CD4-positive, alpha-beta T cell treated with Interleukin-6 at 100 ng/mL for 8 hours (primary cell): ENCODE data around the gene TIGD1.
"Not testable (repeated sequence)": the region's sequence is repeated elsewhere in the genome, so short reads cannot be mapped to it uniquely, and the experiment has no call there.

ENCODE experiments used
- DNase-seq: peaks from one replicate; pipeline ENCODE4 v3.0.0-alpha.2; 2020; ENCODE audit warnings: mixed read lengths, low spot score

The TIGD1 gene

GRCh38 chr2:232570481-232570880, 20.1 kb upstream of the TIGD1 start:
- DNase-seq: not testable (repeated sequence)

DNA sequence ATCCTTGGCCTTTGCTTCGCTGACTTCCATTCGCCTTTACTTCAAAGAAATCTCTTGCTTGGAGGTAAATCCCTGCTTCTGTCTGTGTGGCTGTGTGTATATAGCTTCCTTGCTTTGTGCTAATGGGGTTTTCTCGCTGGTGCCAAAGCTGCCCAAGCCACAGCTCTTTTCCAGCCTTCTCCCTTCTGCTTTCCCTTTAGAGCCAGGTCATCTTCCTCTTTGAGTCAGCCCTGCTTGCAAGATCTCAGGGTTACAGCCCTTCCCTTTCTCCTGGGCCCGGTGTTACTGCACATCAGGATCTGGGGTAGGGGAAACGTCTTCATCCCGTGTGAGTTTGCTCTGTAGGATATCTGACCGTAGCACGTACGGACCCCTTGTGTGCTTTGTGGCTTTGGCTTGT, 19.2 kb upstream of the TIGD1 start:
- no peak for DNase-seq

DNA sequence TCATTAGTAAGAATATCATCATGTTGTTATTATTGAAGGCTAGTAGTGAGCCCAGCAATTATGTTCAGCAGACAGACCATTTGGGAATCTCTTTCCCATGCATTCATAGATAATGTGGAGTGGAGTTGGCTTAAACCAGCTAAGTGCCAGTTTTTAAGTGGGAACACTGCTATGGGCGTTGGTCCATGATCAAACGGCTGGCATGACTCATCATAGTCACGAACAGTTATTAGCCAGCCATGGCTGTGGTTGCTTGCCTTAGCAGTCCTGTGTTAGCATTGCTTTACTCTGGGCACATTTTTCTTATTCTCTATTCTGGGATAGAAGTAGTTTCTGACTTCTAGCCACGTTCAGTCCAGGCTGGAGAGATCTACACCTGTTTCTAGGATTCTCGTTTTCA, 17.8 kb upstream of the TIGD1 start:
- DNase-seq: no peak

DNA sequence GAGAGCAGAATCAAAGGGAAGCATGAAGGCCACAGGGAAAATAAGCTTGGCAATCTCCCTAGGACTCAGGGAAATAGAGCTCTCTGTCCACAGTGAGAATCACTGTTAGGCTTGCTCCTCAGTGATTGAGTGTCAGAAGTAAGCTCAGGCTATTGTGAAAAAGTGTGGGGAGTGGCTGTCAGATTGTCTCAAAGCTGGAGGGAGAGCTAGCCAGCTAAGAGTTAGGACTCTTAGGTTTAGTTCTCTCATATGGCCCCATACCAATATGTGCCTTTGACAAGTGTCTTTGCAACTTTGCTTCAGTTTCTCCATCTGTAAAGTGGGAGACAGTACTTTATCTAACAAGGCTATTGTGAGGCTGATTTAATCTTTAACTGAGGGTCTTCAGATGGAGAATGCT, 17.4 kb upstream of the TIGD1 start:
- DNase-seq: no peak

- no peak for DNase-seq
Observed at GRCh38 chr2:232563580-232563979, 13.2 kb upstream of the TIGD1 start.

DNA sequence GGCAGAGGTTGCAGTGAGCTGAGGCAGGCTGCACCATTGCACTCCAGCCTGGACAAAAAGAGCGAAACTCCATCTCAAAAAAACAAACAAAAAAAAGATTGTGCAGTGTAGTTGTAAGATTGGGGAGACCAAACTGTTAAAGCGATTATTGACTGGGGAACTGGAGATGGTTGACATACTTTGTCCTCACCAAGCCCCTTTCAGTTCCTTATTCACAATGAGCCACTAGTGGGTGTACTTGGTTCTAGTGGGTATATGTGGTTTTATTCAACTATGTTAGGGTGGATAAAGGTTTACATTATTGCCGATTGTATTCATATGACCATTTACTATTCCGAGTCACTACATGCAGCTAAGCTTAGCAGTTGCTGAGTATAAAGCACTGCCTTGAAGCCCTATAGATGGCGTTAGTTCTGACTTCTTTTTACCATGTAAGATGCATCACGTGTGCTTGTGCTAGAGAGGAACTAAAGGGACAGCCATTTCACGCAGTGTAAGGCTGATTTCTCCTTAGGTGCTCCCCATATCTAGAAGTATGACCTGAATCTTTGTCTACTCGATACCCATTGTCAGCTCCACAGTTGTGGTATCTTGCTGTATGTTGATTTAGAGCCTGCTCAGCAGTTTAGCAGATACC, 12.3 kb upstream of the TIGD1 start:
- DNase-seq: no peak

DNA sequence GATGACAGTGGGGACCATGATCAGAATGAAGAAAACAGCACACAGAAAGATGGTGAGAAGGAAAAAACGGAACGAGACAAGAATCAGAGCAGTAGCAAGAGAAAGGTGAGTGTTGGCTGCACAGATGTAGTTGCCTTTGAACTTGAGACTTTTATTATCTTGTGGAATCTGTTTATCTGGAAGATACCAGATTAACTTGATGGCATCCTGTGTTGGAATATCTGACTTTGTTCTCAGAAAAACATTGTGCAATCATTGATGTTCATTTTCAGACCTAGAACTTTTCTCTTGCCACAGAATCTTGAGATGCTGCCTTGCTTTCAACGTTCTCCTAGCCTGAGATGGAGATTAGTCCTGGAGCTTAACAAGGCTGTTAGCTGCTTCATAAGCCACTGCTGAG, 6.1 kb upstream of the TIGD1 start:
- no peak for DNase-seq

DNA sequence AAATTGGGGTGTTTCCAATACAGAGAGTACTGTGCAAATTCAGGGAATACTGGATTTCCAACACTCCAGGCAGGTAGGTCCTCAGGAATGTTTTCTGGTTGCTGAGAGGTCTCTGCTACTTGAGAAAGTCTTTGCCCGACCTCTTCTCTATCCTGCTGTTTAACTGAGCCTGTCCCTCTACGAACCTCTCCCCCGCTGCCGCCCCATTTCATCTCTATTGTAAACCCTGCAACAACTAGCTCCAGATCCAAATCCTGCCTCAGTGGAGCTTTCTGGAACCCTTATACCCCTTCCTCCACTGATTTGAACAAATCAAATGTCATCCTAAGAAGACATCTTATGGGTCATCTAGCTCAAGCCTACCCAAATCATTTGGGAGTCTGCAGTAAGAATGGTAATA, 1.4 kb upstream of the TIGD1 start:
- DNase-seq: no peak

- no peak for DNase-seq
Observed at GRCh38 chr2:232551250-232551638, 887 bp upstream of the TIGD1 start.

DNA sequence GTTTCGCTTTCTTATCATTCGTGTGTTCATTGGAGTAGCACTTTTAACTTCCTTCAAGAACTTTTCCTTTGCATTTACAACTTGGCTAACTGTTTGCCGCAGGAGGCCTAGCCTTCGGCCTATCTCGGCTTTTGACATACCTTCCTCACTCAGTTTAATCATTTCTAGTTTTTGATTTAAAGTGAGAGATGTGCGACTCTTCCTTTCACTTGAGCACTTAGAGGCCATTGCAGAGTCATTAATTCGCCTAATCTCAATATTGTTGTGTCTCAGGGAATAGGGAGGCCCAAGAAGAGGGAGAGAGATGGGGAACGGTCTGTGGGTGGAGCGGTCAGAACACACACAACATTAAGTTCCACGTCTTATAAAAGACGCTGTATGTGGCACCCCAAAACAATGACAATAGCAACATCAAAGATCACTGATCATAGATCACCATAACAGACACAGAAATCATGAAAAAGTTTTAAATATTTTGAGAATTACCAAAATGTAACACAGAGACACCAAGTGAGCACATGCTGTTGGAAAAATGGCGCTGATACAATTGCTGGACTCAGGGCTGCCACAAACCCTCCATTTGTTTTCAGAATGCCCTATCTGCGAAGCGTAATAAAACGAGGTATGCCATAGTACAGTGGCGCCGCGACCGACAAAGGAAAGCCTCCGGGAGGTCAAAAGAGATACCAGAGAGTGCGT, 553 bp downstream of the TIGD1 start:
- DNase-seq: no peak

GRCh38 chr2:232547991-232548390, 2.4 kb downstream of the TIGD1 start:
- no peak for DNase-seq

DNA sequence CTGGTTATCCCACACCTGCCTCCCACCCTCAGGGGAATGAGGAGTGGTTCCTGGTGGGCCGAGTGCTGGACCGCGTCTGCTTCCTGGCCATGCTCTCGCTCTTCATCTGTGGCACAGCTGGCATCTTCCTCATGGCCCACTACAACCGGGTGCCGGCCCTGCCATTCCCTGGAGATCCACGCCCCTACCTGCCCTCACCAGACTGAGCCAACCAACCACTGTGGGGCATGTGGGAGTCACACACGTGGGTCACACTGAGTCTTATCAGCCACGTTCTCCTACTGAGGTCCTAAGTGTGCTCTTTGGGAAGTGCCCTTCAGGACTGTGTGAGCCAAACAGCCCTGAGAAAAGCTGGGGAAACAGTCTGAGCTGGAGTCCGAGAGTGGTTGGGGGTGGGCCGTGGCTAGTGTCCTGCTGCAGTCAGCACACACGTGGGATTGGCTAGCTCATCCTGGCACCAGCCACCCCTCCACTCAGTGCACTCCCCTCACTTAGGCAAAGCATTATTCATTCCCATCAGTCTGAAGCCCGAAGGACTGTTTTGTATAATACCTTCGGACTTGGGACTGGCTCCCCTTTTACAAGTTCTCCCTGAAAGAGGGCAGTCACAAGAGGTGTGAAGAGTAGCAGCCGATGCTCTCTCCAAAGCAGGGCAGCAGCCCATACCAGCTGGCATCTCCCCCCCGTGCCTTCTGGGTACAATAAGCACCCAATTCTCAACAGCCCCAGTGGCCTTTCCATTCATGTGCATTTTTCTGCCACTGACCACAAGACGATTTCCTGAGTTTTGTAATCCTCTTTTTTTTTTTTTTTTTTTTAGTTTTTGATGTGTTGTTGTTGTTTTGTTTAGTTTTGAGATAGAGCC, 4.6 kb downstream of the TIGD1 start:
- DNase-seq: no peak

DNA sequence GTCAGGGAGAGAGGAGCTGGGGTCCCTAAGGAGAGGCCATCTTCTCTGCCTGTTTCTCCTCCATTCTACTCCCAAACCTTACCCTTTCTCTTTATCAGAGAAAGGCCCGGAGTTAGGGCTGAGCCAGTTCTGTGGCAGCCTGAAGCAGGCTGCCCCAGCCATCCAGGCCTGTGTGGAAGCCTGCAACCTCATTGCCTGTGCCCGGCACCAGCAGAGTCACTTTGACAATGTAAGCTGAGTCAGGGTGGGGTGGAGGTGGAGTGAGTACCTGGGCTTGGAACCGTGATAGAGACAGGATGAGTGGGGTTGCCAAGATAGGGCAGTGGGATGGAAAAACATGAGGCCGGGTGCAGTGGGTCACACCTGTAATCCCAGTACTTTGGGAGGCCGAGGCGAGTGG, 5.7 kb downstream of the TIGD1 start:
- no peak for DNase-seq

DNA sequence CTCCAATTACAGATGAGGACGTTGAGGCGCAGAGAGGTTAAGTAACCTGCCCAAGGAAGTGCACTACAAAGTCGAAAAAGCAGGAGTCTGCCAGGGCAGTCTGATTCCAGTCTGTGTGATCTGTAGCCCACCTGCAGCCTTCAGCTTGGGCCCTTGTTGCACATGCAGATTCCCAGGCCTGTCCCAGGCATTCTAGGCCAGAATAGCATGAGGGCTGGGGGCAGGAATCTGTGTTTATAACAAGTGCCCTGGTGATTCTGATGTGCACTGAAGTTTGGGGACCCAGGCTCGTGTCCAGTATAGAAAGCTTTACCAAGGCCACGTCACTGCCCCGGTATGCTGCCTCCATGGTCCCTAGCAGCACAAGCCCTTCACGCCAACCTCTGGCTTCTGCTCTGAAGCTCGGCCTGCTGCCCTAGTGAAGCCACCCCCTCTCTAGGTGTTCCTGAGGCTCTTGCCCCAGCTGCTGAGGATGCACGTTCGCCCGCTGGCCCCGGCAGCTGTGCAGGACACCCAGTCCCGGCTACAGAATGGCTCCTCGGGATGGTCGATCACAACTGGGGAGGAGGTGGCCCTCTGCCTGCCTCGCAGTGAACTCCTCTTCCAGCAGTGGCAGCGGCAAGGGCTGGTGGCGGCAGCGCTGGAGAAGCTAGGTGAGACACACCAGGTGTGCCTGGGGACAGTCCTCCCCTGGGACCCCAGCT, 6.3 kb downstream of the TIGD1 start:
- DNase-seq: no peak

GRCh38 chr2:232543491-232543890, 6.9 kb downstream of the TIGD1 start:
- no peak for DNase-seq

DNA sequence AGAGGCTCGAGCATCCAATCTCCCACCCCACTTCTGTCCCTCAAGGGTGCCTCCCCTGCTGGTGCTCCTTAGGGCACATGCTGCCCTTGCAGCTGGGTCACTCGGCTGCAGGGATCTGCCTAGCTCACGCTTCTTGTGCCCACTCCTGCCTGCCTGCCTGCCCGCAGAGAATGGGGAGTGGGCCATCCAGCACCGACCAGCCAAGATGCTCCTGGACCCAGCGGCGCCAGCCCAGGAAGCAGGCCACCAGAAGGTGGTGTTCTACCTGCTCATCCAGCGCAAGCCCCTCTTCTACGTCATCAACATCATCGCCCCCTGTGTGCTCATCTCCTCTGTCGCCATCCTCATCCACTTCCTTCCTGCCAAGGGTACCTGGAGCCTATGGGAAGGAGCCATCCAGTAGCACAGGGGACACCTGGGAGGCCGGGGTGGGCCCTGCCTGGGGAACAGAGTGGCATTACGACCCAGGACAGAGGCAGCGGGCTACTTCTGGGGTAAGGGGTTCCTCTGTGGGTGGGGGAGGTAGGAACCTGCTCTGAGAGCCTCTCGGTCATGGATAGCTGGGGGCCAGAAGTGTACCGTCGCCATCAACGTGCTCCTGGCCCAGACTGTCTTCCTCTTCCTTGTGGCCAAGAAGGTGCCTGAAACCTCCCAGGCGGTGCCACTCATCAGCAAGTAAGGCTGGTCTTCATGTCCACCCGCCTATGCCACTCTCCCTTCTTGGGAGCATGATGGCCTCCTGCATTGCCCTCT, 7.5 kb downstream of the TIGD1 start:
- no peak for DNase-seq

DNA sequence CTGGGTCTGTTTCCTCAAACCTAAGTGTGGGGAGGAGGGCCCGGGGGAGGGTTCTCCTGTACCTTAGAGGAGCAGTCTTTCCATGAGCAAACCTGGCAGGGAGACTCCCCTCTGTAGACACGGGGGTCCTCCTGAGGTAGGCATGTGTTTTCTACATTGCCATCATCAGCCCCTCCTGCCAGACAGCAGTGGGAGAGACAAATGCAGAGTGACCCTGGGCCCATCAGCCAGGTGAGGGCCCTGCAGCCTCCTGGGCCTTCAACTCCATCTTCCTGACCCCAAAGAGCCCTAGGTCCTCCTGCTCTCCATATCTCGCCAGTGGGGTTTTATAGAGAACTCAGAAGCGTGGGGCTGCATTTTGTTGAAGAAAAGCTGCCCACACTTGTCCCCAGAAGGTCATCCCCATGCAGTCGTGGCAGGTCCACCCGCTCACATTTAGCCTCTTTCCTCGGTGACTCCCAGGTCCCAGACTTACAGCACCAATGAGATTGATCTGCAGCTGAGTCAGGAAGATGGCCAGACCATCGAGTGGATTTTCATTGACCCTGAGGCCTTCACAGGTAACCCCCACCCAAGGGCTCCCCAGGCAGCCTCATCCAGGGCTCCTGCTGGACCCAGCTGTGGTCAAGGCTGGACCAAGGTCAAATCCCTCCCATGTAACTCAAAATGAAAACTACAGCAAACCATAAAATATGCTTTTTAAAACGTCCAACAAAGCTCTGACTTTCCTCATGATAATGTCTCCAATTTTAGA, 8.2 kb downstream of the TIGD1 start:
- no peak for DNase-seq

- no peak for DNase-seq
Observed at GRCh38 chr2:232541195-232541960, 9.0 kb downstream of the TIGD1 start.

GRCh38 chr2:232540441-232541041, 9.8 kb downstream of the TIGD1 start:
- DNase-seq: no peak
